Testis (tissue), 3 donors: ENCODE data around the gene TSSK2. TPM values are rescaled to one million over a fixed set of nuclear protein-coding genes. Genes with fewer than 3 reads are reported as not detected.

Experiments
- DNase-seq: peaks from one replicate; pipeline ENCODE4 v3.0.0-alpha.2; 2019
- H3K27ac ChIP-seq, 2 donors: fragments of 200-600 bp; sonication (generic); one replicate each; pipeline ENCODE4 v1.5.1; 2019
- H3K27me3 ChIP-seq: fragments of 200-600 bp; sonication (generic); one replicate; pipeline ENCODE4 v1.5.1; 2019
- H3K36me3 ChIP-seq: fragments of 200-600 bp; sonication (generic); one replicate; pipeline ENCODE4 v1.5.1; 2017; ENCODE audit warnings: low read depth; ENCODE audit errors: missing control alignments
- H3K4me1 ChIP-seq: fragments of 200-600 bp; sonication (generic); one replicate; pipeline ENCODE4 v1.5.1; 2019
- H3K4me3 ChIP-seq, 2 donors: fragments of 200-600 bp; sonication (generic); one replicate each; pipeline ENCODE4 v1.5.1; 2017 to 2019
- H3K9me3 ChIP-seq: fragments of 200-600 bp; sonication (generic); one replicate; pipeline ENCODE4 v1.5.1; 2017
- POLR2A ChIP-seq: fragments of 450-650 bp; IDR thresholded peaks from one replicate; pipeline ENCODE4 v1.6.1; 2017; ENCODE audit warnings: antibody characterized with exemption, mild to moderate bottlenecking, moderate library complexity
- WGBS, 2 donors: methylation state at CpG; one replicate each; pipeline ENCODE4 v1.1.5; 2018; 5-methylcytosine and 5-hydroxymethylcytosine counted together
- intact Hi-C: fragments of 100-400 bp; cut with DNase I; formaldehyde crosslinking; loops from one replicate; pipeline ENCODE4 v1.15.1; 2023; ENCODE audit warnings: low total_unique reads
- polyA plus RNA-seq: library from polyadenylated mRNA; stranded (reverse); fragments of 350-450 nt; fragmentation: Illumina TruSeq; extraction: RNeasy Lipid Tissue Mini Kit (QIAGEN cat#74804); gene quantifications from one replicate; pipeline ENCODE4 v1.2.3, GENCODE V29; 2014; ENCODE audit warnings: low read depth, low replicate concordance; ENCODE audit not compliant: insufficient read depth
- total RNA-seq, 2 donors: library from RNA; depleted of rRNA; stranded (reverse); fragments of >200 nt; gene quantifications; one replicate each; pipeline ENCODE4 v1.2.3, GENCODE V29; 2016
- TF ChIP-seq, protein P1 (sequence below), 3 experiments: fragments of 450-650 bp in 2 of 3; fragments of 200-600 bp in 1 of 3; sonication (generic) in 1 of 3; IDR thresholded peaks; one replicate each; pipeline ENCODE4 v1.5.1; 2016 to 2019; ENCODE audit warnings: antibody characterized with exemption in 3 of 3, mild to moderate bottlenecking in 2 of 3, moderate library complexity in 1 of 3

Gene TSSK2
- total and polyA plus RNA-seq, 3 donors from 2014 or later = 66.0 to 205 (median 188) TPM

DNA sequence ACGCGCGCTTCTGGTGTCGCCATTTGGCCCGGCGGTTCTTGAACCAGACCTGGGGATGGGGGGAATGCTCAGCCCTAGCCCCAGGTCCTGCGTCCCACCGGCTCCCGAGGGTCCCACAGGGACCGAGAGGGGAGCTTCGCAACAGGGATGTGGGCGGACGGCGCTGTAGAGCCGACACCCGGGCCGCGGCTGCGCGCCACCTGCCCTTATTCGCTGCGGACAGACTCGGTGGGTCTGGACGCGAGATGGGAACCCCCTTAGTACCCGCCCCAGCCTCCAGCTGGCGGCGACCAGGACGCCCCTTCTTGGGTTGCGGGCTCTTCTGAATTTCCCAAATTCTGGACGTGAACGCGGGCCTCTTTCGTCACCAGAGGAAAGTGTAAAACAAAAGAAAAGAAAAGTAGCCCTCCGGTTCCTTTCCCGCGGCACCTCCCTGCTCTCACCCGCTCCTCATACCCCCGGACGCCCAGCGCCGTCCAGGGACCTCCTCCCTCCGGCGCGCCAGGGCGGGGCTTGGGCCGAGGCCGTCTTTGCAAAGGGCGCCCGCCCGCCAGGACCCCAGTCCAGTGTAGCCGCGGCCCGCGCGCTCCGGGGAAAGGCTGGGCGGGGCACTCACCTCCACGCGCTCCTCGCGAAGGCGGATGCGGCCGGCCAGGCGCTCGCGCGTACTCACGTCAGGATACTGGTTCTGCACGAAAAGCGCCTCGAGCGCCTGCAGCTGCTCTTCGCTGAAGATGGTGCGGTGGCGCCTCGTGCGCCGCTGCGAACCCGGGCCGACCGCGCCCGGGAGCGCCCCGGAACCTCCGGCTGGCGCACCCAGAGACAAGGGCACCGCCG, 18.2 kb downstream of the TSSK2 start:
- Histone ChIP-seq H3K27ac (no peak overlapping the region), H3K36me3 (no peaks in the 10 kb centered on the region), H3K4me1 (no peaks in the 10 kb centered on the region), H3K9me3 (no peaks in the 10 kb centered on the region), H3K27me3 (no peaks in the 10 kb centered on the region), H3K4me3 (peak overlapping the region; percentile 18 to 30)
- intact Hi-C loops = no loop called here
- 3% methylated on average over 42 to 70 of the region's 92 CpGs for WGBS, 2 donors
- TF ChIP-seq, protein P1, sequence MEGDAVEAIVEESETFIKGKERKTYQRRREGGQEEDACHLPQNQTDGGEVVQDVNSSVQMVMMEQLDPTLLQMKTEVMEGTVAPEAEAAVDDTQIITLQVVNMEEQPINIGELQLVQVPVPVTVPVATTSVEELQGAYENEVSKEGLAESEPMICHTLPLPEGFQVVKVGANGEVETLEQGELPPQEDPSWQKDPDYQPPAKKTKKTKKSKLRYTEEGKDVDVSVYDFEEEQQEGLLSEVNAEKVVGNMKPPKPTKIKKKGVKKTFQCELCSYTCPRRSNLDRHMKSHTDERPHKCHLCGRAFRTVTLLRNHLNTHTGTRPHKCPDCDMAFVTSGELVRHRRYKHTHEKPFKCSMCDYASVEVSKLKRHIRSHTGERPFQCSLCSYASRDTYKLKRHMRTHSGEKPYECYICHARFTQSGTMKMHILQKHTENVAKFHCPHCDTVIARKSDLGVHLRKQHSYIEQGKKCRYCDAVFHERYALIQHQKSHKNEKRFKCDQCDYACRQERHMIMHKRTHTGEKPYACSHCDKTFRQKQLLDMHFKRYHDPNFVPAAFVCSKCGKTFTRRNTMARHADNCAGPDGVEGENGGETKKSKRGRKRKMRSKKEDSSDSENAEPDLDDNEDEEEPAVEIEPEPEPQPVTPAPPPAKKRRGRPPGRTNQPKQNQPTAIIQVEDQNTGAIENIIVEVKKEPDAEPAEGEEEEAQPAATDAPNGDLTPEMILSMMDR (IDR thresholded peaks at IDR 0.05) = no peak
- TF ChIP-seq POLR2A = no peak
- peak; percentile 36 for DNase-seq

DNA sequence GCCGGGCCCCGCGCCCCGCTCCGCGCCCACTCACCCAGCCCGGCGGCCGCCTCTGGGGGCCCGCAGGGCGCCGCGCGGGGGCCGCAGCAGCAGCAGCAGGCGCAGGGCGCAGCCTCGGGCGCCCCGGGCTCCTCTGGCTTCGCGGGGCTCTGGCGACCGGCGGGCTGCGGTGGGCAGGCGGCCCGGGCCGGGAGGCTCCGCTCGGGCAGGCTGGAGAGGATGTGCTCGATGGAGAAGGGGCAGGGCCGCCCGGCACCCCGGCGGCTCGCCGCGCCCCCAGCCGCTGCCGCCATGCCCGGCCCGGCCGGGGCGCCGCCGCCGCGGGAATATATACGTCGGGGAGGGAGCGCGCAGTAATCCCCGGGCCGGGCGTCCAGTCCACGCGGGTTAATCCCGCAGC, 18.9 kb downstream of the TSSK2 start, which contains the start of gene GSC2:
GSC2 (minus strand) TSS at position 302 of the 400 bp plus-strand sequence; CDS start at position 293, 9 bp downstream.
- no peak for DNase-seq
- intact Hi-C loops = no loop called here
- Histone ChIP-seq H3K36me3 (no peaks in the 10 kb centered on the region), H3K4me1 (no peaks in the 10 kb centered on the region), H3K27me3 (no peaks in the 10 kb centered on the region), H3K9me3 (no peaks in the 10 kb centered on the region), H3K4me3 (peak within 1 kb of the TSS; percentile 18 to 34), H3K27ac (no peak within 1 kb of the TSS)
- no peak for TF ChIP-seq POLR2A
- TF ChIP-seq, protein P1 (IDR thresholded peaks at IDR 0.05) = no peak
- WGBS, 2 donors = 0 to 3% methylated on average over 40 to 50 of the region's 59 CpGs

DNA sequence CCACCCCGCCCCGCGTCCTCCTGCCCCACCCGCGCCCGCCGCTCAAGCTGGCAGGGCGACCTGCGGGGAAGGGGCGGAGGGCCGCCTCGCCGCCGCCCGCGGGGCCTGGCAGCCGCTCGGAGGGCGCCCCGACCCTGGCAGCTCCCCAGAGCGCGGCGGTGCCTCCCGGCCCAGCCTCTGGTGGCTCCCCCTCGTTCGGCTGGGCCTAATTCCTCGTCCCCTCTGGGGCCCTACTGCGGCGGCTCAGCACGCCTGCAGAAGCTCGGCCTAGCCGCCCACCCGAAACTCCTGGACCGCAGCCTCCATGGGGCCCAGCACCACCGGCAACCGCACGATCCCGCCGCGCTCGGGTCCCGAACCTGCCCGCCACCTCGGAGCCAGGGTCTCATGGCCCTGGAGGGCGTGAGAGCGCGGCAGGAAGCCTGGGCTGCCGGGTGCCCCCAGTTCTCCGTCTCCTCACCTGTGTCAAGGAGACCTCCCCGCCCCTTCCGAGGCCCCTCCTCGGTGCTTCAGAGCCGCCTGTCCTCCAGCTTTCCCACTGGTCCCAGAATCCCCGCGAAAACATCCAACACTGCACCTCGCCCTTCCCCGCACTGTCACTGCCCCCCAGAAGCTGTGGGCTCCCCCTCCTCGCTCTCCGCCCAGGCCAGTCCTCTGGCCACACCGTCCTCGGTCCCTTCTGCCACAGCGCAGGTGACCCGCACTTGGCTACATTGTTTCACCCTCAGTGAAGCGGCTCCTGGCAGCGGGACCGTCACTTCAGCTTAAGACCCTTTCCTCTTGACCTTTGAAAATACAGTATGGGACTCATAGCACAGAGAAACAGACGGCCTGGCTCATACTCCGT, 19.6 kb downstream of the TSSK2 start:
- H3K36me3 ChIP-seq = no peaks in the 10 kb centered on the region
- 9 to 15% methylated on average over 16 to 41 of the region's 68 CpGs for WGBS, 2 donors
- intact Hi-C loops = no loop called here
- peak overlapping the region; percentile 9 to 34 for H3K4me3 ChIP-seq
- TF ChIP-seq POLR2A = no peak
- TF ChIP-seq, protein P1 (IDR thresholded peaks at IDR 0.05) = no peak
- no peaks in the 10 kb centered on the region for H3K27me3 ChIP-seq
- no peak for DNase-seq
- no peaks in the 10 kb centered on the region for H3K9me3 ChIP-seq
- no peaks in the 10 kb centered on the region for H3K4me1 ChIP-seq
- no peak overlapping the region for H3K27ac ChIP-seq

DNA sequence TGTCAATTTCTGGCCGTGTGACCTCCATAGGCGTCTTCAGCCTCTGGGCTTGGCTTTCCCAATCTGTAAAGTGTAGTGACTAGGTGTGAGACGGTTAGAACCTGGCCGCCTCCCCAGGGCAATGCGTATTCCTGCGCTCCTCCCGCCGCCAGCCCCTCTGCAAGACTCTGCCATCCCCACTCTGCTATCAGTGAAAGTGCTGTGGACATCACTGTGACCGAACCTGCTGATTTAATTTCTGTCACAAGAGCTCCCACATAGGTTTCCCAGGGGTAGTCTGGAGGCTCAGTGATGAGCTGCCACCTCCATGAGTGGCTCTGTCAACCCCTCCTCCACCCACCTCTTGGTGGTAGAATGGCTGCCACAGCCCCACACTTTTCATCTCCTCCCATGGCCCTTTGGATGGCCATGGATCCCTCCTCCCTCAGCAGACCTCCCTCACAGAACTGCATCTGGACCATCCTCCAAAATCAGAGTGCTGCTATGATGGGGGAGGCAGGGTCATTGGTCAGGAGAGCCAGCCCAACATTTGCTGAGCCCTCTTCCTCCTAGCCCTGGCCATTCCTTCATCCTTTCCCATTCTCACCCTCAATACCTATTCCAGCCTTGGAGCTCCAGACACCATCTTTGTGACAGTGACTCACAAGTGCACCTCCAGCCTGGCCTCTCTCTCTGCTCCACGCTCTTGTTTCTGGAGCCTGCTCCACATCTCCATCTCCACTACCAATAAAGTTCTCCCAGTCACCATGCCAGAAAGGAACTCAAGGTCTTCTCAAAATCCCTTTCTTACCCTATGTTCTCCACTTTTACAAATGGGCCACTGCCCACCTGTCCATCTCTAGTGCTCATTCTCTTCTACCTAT, 20.5 kb downstream of the TSSK2 start:
- H3K27me3 ChIP-seq = no peaks in the 10 kb centered on the region
- H3K36me3 ChIP-seq = no peaks in the 10 kb centered on the region
- H3K27ac ChIP-seq = no peak overlapping the region
- H3K4me3 ChIP-seq = no peak overlapping the region
- no peak for DNase-seq
- TF ChIP-seq POLR2A = no peak
- TF ChIP-seq, protein P1 (IDR thresholded peaks at IDR 0.05) = no peak
- no peaks in the 10 kb centered on the region for H3K4me1 ChIP-seq
- 45 to 52% methylated on average over 10 of the region's 10 CpGs for WGBS, 2 donors
- intact Hi-C loops = no loop called here
- no peaks in the 10 kb centered on the region for H3K9me3 ChIP-seq
